BE2C (cell line): ENCODE data around the gene PDCD6IP.
"Not testable (repeated sequence)": the region's sequence is repeated elsewhere in the genome, so short reads cannot be mapped to it uniquely, and the experiment has no call there.

Experiments used
- DNase-seq: peaks from one replicate; pipeline ENCODE4 v3.0.0-alpha.2; 2020
- H3K27me3 ChIP-seq: fragments of 250-450 bp; sonication (Bioruptor Pico); 2 replicates; pipeline ENCODE4 v1.5.1; 2020; ENCODE audit warnings: mild to moderate bottlenecking
- H3K36me3 ChIP-seq: fragments of 250-450 bp; sonication (Bioruptor Pico); 2 replicates; pipeline ENCODE4 v1.5.1; 2020; ENCODE audit warnings: mild to moderate bottlenecking
- H3K4me1 ChIP-seq: fragments of 250-450 bp; sonication (Bioruptor Pico); 2 replicates; pipeline ENCODE4 v1.5.1; 2020
- H3K4me3 ChIP-seq: 2 replicates; pipeline ENCODE4 v1.5.1; 2011; ENCODE audit warnings: low read depth, low read length
- H3K9me3 ChIP-seq: fragments of 250-450 bp; sonication (Bioruptor Pico); 2 replicates; pipeline ENCODE4 v1.5.1; 2020
- CTCF ChIP-seq: IDR thresholded peaks from 2 replicates; pipeline ENCODE4 v1.5.1; 2012; ENCODE audit warnings: mild to moderate bottlenecking, low read depth, low read length

Gene PDCD6IP

DNA sequence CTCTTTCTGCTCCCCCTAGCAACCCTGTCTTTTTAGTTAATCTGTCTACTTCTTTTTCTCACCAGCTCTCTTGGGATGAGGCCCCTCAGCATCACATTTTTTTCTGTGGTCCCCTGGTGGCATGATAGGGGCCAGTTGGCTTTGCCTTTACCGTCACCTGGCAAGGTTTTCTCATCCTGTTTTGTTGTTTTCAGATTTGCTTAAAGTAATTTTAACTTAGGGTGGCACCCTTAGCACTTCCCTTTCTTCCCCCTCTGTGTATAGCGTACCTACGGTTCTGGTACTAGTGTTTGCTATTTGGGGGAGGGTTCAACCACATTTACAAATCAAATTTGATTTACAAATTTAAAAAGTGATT is 35.6 kb downstream of the PDCD6IP start:
- DNase-seq = no peak

GRCh38 chr3:33837182-33837581 is 38.8 kb downstream of the PDCD6IP start:
- H3K36me3 ChIP-seq, H3K9me3 ChIP-seq, H3K27me3 ChIP-seq, H3K4me1 ChIP-seq, DNase-seq, H3K4me3 ChIP-seq: not testable (repeated sequence)

More for the DNA sequence above, 35.6 kb downstream of the PDCD6IP start:
- Histone ChIP-seq H3K9me3 (no peaks in the 10 kb centered on the region), H3K4me3 (no peak overlapping the region), H3K36me3 (no peaks in the 10 kb centered on the region), H3K27me3 (no peaks in the 10 kb centered on the region), H3K4me1 (no peaks in the 10 kb centered on the region)
- no peak for TF ChIP-seq CTCF

DNA sequence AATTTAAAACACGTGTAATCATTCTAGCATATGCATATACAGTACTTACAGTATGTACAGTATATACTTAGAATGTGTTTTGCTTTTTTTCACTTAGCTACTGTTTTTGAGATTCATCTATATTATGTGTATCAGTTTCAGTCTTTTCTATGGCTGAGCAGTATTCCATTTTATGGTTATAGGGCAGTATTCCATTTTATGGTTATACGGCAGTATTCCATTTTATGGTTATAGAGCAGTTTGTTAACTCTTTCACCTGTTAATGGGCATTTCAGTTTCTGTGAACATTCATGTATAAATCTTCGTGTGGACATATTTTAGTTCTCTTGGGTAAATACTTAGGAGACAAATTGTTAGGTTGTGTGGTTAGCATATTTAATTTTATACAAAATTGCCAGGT is 40.9 kb downstream of the PDCD6IP start:
- Histone ChIP-seq H3K9me3 (no peaks in the 10 kb centered on the region), H3K4me1 (no peaks in the 10 kb centered on the region), H3K27me3 (no peaks in the 10 kb centered on the region), H3K4me3 (no peak overlapping the region), H3K36me3 (no peaks in the 10 kb centered on the region)
- DNase-seq = no peak
- no peak for TF ChIP-seq CTCF

DNA sequence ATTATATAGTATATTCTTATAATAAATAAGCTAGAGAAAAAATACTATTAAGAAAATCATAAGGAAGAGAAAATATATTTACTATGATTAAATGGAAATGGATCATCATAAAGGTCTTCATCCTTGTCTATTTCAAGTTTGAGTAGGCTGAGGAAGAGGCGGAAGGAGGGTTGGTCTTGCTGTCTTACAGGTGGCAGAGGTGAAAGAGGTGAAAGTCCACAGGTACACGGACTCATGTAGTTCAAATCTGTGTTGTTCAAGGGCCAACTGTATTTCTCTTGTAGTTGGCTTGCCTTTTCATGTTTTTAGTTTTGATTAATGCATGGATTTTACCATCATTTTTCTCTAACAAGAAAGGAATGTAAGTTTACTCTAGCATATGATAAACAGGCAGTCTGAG is 41.7 kb downstream of the PDCD6IP start:
- no peak for TF ChIP-seq CTCF
- H3K36me3 ChIP-seq = no peaks in the 10 kb centered on the region

GRCh38 chr3:33848624-33849347 is 50.4 kb downstream of the PDCD6IP start:
- Histone ChIP-seq H3K9me3 (no peaks in the 10 kb centered on the region), H3K4me3 (no peak overlapping the region), H3K27me3 (no peaks in the 10 kb centered on the region), H3K4me1 (no peaks in the 10 kb centered on the region), H3K36me3 (no peaks in the 10 kb centered on the region)
- no peak for DNase-seq
- TF ChIP-seq CTCF = no peak

More for the DNA sequence above, 41.7 kb downstream of the PDCD6IP start:
- no peaks in the 10 kb centered on the region for H3K27me3 ChIP-seq
- H3K4me1 ChIP-seq = no peaks in the 10 kb centered on the region
- H3K9me3 ChIP-seq = no peaks in the 10 kb centered on the region
- no peak overlapping the region for H3K4me3 ChIP-seq
- no peak for DNase-seq

- H3K36me3 ChIP-seq, DNase-seq, H3K9me3 ChIP-seq, H3K4me3 ChIP-seq, H3K4me1 ChIP-seq, H3K27me3 ChIP-seq: not testable (repeated sequence)
Observed at GRCh38 chr3:33850599-33850998, 52.2 kb downstream of the PDCD6IP start.

DNA sequence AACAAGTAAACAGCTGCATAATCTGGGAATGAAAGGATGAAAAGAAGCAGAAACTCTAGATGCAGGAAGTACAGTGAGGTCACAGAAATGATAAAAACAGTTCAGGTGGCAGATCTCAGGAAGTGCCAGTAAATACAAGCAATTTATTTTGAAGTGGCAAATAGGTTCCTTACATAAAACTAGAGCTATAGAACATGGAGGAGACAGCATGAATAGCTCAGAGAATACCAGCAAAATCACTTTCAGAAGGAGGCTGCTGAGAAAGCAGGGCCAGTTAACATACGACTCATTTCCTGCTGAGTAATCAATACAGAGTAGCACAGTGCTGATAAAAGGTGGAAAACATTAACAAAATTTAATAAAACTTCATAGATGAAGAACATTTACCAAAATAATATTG is 57.0 kb downstream of the PDCD6IP start:
- not testable (repeated sequence) for H3K36me3 ChIP-seq, H3K27me3 ChIP-seq, H3K4me3 ChIP-seq, H3K4me1 ChIP-seq, DNase-seq, H3K9me3 ChIP-seq
